ENCODE data around the gene WDR36. TPM values are rescaled to one million over a fixed set of nuclear protein-coding genes. Genes with fewer than 3 reads are reported as not detected.

Gene WDR36
- total and polyA plus RNA-seq, 10 of the 15 experiments (the other 5 are each of a cell fraction or from before 2014, with no cell fraction given): 13.3 to 61.8 (median 47.0) TPM

DNA sequence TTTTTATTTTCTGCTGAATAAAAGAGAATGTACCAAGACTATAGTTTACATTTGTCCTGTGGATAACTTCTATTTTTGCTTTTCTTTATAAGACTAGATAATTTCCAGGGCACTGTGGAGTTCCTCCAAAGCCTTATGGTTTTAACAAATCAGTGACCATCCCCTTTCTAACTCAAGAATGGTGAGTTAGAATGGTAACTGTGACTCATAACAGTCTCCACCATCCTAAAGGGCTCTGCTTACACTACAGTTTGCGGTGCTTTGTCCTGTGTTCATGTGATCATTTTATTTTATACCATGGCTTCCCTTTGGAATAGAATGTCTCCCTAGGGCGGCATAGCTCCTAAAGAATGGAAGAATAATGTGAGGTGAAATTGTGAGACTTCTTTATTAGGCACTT lies 30.2 kb downstream of the WDR36 start:
- H3K27ac ChIP-seq (ENCODE audit: control insufficient read depth, insufficient read depth): no peak overlapping the region
- H4K20me1 ChIP-seq (ENCODE audit: control insufficient read depth, insufficient read depth): no peaks in the 10 kb centered on the region
- ChIA-PET POLR2A (no interaction called here), SMC1A (ENCODE audit: uncharacterized antibody, unreplicated experiment) (no interaction called here), RAD21 (ENCODE audit: unreplicated experiment) (no interaction called here), CTCF (no interaction called here)
- H3K36me3 ChIP-seq (ENCODE audit: control insufficient read depth in 2 of 2, insufficient read depth in 2 of 2, low read length in 1 of 2): peaks cover 0 to 16% of the 10 kb centered on the region in 2 experiments; a peak in 2 of 4 replicates
- H3K9ac ChIP-seq (ENCODE audit: control insufficient read depth, insufficient read depth, low read length): no peak overlapping the region
- no peaks in the 10 kb centered on the region for H3K4me1 ChIP-seq (ENCODE audit: control insufficient read depth, insufficient read depth, low read length)
- H3K4me3 ChIP-seq: no peak overlapping the region
- H3K27me3 ChIP-seq (replicated peaks in 1 of 2; ENCODE audit: control insufficient read depth in 2 of 2, insufficient read depth in 2 of 2, low read length in 1 of 2): no peaks in the 10 kb centered on the region
- no peaks in the 10 kb centered on the region for H3K79me2 ChIP-seq (ENCODE audit: control insufficient read depth, insufficient read depth, low read length)
- ATAC-seq (peak; percentile 55), FAIRE-seq (no peak), DNase-seq (ENCODE audit: low read depth, low spot score) (no peak)
- H3K4me2 ChIP-seq (ENCODE audit: control insufficient read depth, insufficient read depth): no peak overlapping the region
- no TSS peak for BruUV-seq (replicated peaks)
- TF ChIP-seq CEBPB (IDR thresholded peaks at IDR 0.05; ENCODE audit: borderline replicate concordance in 1 of 2, low read depth in 2 of 2, low read length in 2 of 2): no peak
- TF ChIP-seq POU2F2 (IDR thresholded peaks at IDR 0.05; ENCODE audit: borderline replicate concordance, low read depth, low read length): no peak
- TF ChIP-seq TBL1XR1 (IDR thresholded peaks at IDR 0.05; ENCODE audit: low read depth, low read length): no peak
- no peak for TF ChIP-seq KLF5 (IDR thresholded peaks at IDR 0.05; ENCODE audit: partially characterized antibody)
- TF ChIP-seq, protein P1, sequence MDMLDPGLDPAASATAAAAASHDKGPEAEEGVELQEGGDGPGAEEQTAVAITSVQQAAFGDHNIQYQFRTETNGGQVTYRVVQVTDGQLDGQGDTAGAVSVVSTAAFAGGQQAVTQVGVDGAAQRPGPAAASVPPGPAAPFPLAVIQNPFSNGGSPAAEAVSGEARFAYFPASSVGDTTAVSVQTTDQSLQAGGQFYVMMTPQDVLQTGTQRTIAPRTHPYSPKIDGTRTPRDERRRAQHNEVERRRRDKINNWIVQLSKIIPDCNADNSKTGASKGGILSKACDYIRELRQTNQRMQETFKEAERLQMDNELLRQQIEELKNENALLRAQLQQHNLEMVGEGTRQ (IDR thresholded peaks at IDR 0.05; ENCODE audit: borderline replicate concordance, low read depth, low read length): no peak
- TF ChIP-seq RUNX3 (IDR thresholded peaks at IDR 0.05; ENCODE audit: low read length): peak; percentile 21; the same call in 1 of the 2 replicates
- no peak for TF ChIP-seq ZNF207 (IDR thresholded peaks at IDR 0.05; ENCODE audit: borderline replicate concordance)
- peak; percentile 61; the same call in 1 of the 2 replicates for TF ChIP-seq JUNB (IDR thresholded peaks at IDR 0.05)
- no peaks in the 10 kb centered on the region for H3K9me3 ChIP-seq (replicated peaks; ENCODE audit: control insufficient read depth, insufficient read depth, low read length)
- intact Hi-C loops (cut with micrococcal nuclease; ENCODE audit: unreplicated experiment): no loop called here
- no peak overlapping the region for H2AFZ ChIP-seq (ENCODE audit: control insufficient read depth, low read depth, low read length)
- 76% methylated on average over 2 of the region's 2 CpGs for WGBS (ENCODE audit: insufficient coverage, insufficient replicate concordance, low lambda C conversion rate, missing lambda C conversion rate)
- in situ Hi-C loops (cut with MboI): no loop called here

All from GM12878 (cell line).